ENCODE measurements around the gene GLRA1. TPM values are rescaled to one million over a fixed set of nuclear protein-coding genes. Genes with fewer than 3 reads are reported as not detected.
"Not testable (repeated sequence)": the region's sequence is repeated elsewhere in the genome, so short reads cannot be mapped to it uniquely, and the experiment has no call there.

The GLRA1 gene
- total RNA-seq, 1 donor from 2014 or later = 0.22 TPM

DNA sequence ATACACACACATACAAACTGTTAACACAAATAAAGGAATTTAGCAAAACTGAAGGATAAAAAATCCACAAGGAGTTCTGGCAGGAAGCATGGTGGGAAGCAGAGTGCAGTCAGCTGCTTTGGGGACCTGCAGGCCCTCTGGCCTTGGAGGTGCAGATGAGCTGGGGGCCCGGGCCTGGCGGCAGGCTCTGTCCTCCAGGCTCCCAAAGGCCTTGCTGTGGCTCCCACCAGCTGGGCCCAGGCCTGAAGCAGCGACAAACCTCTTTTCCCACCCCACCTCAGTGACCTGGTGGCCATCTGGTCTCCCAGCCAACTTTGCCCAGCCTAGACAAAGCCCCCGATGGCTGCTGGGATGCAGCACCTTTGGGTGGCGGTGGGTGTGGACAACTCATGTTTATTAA lies 67.8 kb downstream of the GLRA1 start:
- Mint-ChIP-seq H3K4me3 (ENCODE audit: unreplicated experiment) (no peak overlapping the region), H3K4me1 (ENCODE audit: low read depth, unreplicated experiment) (no peaks in the 10 kb centered on the region), H3K27ac (ENCODE audit: unreplicated experiment) (no peak overlapping the region), H3K9me3 (ENCODE audit: unreplicated experiment) (peaks cover 2% of the 10 kb centered on the region), H3K36me3 (ENCODE audit: unreplicated experiment) (peaks cover 7% of the 10 kb centered on the region), H3K27me3 (ENCODE audit: unreplicated experiment) (no peaks in the 10 kb centered on the region)
- TF ChIP-seq, protein P1, sequence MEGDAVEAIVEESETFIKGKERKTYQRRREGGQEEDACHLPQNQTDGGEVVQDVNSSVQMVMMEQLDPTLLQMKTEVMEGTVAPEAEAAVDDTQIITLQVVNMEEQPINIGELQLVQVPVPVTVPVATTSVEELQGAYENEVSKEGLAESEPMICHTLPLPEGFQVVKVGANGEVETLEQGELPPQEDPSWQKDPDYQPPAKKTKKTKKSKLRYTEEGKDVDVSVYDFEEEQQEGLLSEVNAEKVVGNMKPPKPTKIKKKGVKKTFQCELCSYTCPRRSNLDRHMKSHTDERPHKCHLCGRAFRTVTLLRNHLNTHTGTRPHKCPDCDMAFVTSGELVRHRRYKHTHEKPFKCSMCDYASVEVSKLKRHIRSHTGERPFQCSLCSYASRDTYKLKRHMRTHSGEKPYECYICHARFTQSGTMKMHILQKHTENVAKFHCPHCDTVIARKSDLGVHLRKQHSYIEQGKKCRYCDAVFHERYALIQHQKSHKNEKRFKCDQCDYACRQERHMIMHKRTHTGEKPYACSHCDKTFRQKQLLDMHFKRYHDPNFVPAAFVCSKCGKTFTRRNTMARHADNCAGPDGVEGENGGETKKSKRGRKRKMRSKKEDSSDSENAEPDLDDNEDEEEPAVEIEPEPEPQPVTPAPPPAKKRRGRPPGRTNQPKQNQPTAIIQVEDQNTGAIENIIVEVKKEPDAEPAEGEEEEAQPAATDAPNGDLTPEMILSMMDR (IDR thresholded peaks at IDR 0.05; ENCODE audit: partially characterized antibody, unreplicated experiment) = no peak
- DNase-seq = no peak

GRCh38 chr5:151855701-151856100 lies 69.0 kb downstream of the GLRA1 start:
- Mint-ChIP-seq H3K27ac (ENCODE audit: unreplicated experiment) (no peak overlapping the region), H3K4me1 (ENCODE audit: low read depth, unreplicated experiment) (no peaks in the 10 kb centered on the region), H3K36me3 (ENCODE audit: unreplicated experiment) (peaks cover 7% of the 10 kb centered on the region), H3K4me3 (ENCODE audit: unreplicated experiment) (no peak overlapping the region), H3K9me3 (ENCODE audit: unreplicated experiment) (peaks cover 2% of the 10 kb centered on the region), H3K27me3 (ENCODE audit: unreplicated experiment) (no peaks in the 10 kb centered on the region)
- no peak for DNase-seq
- TF ChIP-seq, protein P1 (IDR thresholded peaks at IDR 0.05; ENCODE audit: partially characterized antibody, unreplicated experiment) = no peak

DNA sequence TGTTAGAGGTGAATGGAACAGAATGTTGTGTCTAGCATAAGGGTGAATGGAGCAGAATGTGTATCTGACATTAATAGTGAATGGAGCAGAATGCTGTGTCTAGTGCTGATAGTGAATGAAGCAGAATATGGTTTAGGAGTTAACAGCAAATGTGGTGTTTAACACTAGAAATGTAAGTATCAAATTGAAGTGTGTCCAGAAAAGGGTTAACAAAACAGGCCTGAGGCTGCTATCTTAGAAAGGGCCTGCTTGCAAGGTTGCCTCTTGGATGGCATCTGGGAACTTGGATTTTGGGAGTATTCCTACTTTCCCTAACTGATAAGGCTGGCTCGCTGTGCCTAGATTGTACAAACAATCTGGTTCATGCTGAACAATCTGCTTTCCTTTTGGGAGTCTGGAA lies 76.8 kb downstream of the GLRA1 start:
- Mint-ChIP-seq H3K27me3 (ENCODE audit: unreplicated experiment) (no peaks in the 10 kb centered on the region), H3K36me3 (ENCODE audit: unreplicated experiment) (no peaks in the 10 kb centered on the region), H3K9me3 (ENCODE audit: unreplicated experiment) (no peaks in the 10 kb centered on the region), H3K4me1 (ENCODE audit: low read depth, unreplicated experiment) (no peaks in the 10 kb centered on the region), H3K4me3 (ENCODE audit: unreplicated experiment) (no peak overlapping the region), H3K27ac (ENCODE audit: unreplicated experiment) (no peak overlapping the region)
- TF ChIP-seq, protein P1 (IDR thresholded peaks at IDR 0.05; ENCODE audit: partially characterized antibody, unreplicated experiment) = no peak
- DNase-seq = no peak

- no peaks in the 10 kb centered on the region for H3K9me3 Mint-ChIP-seq (ENCODE audit: unreplicated experiment)
- no peak overlapping the region for H3K4me3 Mint-ChIP-seq (ENCODE audit: unreplicated experiment)
- no peaks in the 10 kb centered on the region for H3K36me3 Mint-ChIP-seq (ENCODE audit: unreplicated experiment)
- no peaks in the 10 kb centered on the region for H3K4me1 Mint-ChIP-seq (ENCODE audit: low read depth, unreplicated experiment)
- no peak overlapping the region for H3K27ac Mint-ChIP-seq (ENCODE audit: unreplicated experiment)
- TF ChIP-seq, protein P1 (IDR thresholded peaks at IDR 0.05; ENCODE audit: partially characterized antibody, unreplicated experiment) = no peak
- no peak for DNase-seq
- H3K27me3 Mint-ChIP-seq (ENCODE audit: unreplicated experiment) = no peaks in the 10 kb centered on the region
Measured at GRCh38 chr5:151846765-151847164, 77.9 kb downstream of the GLRA1 start.

GRCh38 chr5:151832843-151833242 lies 91.8 kb downstream of the GLRA1 start:
- H3K27ac Mint-ChIP-seq (ENCODE audit: unreplicated experiment); H3K4me3 Mint-ChIP-seq (ENCODE audit: unreplicated experiment); H3K27me3 Mint-ChIP-seq (ENCODE audit: unreplicated experiment); DNase-seq; H3K4me1 Mint-ChIP-seq (ENCODE audit: low read depth, unreplicated experiment): not testable (repeated sequence)
- Mint-ChIP-seq H3K36me3 (ENCODE audit: unreplicated experiment) (peaks cover 38% of the 10 kb centered on the region), H3K9me3 (ENCODE audit: unreplicated experiment) (peaks cover 35% of the 10 kb centered on the region)

GRCh38 chr5:151829370-151829769 lies 95.3 kb downstream of the GLRA1 start:
- H3K36me3 Mint-ChIP-seq (ENCODE audit: unreplicated experiment) = peaks cover 31% of the 10 kb centered on the region
- TF ChIP-seq, protein P1 (IDR thresholded peaks at IDR 0.05; ENCODE audit: partially characterized antibody, unreplicated experiment) = no peak
- no peak for DNase-seq
- H3K4me1 Mint-ChIP-seq (ENCODE audit: low read depth, unreplicated experiment) = peaks cover 2% of the 10 kb centered on the region
- H3K27ac Mint-ChIP-seq (ENCODE audit: unreplicated experiment) = no peak overlapping the region
- H3K4me3 Mint-ChIP-seq (ENCODE audit: unreplicated experiment) = no peak overlapping the region
- peaks cover 25% of the 10 kb centered on the region for H3K9me3 Mint-ChIP-seq (ENCODE audit: unreplicated experiment)
- no peaks in the 10 kb centered on the region for H3K27me3 Mint-ChIP-seq (ENCODE audit: unreplicated experiment)

Data from glutamatergic neuron (in vitro differentiated cells).